Stomach (tissue), 4 donors: ENCODE data around the gene PNMA6E.

ENCODE experiments used
- CTCF ChIP-seq, 7 experiments: fragments of 450-650 bp in 4 of 7; fragments of 200-600 bp in 3 of 7; sonication (generic) in 3 of 7; IDR thresholded peaks; one replicate each; pipeline ENCODE4 v1.5.1; 2016 to 2019; ENCODE audit warnings: antibody characterized with exemption in 7 of 7, control low read depth in 2 of 7, mild to moderate bottlenecking in 1 of 7
- EP300 ChIP-seq: sonication (generic); formaldehyde crosslinking; IDR thresholded peaks from one replicate; pipeline ENCODE4 v1.6.1; 2017; ENCODE audit warnings: antibody characterized with exemption
- POLR2AphosphoS5 ChIP-seq, 3 donors: sonication (generic); formaldehyde crosslinking; IDR thresholded peaks; one replicate each; pipeline ENCODE4 v1.6.1; 2016; ENCODE audit warnings: antibody characterized with exemption in 3 of 3

- TF ChIP-seq CTCF (IDR thresholded peaks at IDR 0.05) (no peak), EP300 (no peak), POLR2AphosphoS5 (IDR thresholded peaks at IDR 0.05) (no peak)
Measured at GRCh38 chrX:153351981-153352380, 49.2 kb downstream of the PNMA6E start.
